ENCODE results near the gene PGAM2.

PGAM2 gene

DNA sequence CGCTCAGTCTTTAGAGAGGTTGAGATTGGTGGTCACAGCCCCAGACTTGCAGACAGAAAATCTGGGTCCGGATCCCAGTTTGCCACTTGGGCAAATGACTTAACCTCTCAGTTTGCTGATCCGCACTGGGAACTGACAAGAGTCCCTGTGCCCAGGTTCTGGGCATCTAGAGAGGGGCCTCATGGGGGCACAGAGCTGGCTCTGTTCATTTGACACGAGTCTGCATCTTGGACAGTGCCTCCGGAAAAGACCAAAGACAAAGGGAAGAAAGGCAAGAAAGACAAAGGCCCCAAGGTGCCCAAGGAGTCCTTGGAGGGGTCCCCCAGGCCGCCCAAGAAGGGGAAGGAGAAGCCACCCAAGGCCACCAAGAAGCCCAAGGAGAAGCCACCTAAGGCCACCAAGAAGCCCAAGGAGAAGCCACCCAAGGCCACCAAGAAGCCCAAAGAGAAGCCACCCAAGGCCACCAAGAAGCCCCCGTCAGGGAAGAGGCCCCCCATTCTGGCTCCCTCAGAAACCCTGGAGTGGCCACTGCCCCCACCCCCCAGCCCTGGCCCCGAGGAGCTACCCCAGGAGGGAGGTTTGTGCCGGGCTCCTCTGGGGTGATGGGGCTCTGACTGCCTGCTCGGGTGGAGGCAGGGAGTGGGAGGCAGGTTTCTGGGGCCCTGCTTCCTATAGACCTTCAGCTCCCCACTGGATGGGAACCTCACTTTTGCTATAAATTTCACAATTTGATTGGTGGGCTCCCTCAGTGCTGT is 41.1 kb upstream of the PGAM2 start:
- Mint-ChIP-seq H3K36me3 (ENCODE audit: low read depth) (no peaks in the 10 kb centered on the region), H3K4me3 (peak overlapping the region; percentile 85), H3K9me3 (no peaks in the 10 kb centered on the region), H3K27me3 (peaks cover 3% of the 10 kb centered on the region), H3K4me1 (ENCODE audit: low read depth) (peaks cover 19% of the 10 kb centered on the region), H3K27ac (peak overlapping the region; percentile 54)

DNA sequence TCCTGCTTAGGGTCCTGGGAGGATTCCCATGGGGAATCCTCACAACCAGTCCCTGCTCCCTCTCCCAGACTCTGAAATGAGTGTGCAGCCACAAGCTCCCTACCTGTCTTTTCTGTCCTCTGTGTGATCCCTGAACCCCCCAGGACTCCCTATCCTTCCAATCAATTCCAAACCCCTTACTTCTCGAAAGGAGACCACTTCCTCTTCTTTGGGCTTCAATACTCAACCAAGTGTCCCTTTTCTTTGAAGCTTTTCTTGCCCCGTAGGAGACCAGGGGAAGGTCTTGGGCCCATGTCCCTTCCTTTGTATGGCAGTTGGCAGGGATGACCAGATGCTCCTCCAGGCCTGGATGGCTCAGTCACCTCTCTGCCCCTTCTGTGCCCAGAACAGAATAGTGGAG is 40.5 kb upstream of the PGAM2 start:
- Mint-ChIP-seq H3K4me1 (ENCODE audit: low read depth) (peaks cover 19% of the 10 kb centered on the region), H3K9me3 (no peaks in the 10 kb centered on the region), H3K27ac (peak overlapping the region; percentile 54), H3K4me3 (peak overlapping the region; percentile 85), H3K27me3 (peaks cover 3% of the 10 kb centered on the region), H3K36me3 (ENCODE audit: low read depth) (no peaks in the 10 kb centered on the region)

DNA sequence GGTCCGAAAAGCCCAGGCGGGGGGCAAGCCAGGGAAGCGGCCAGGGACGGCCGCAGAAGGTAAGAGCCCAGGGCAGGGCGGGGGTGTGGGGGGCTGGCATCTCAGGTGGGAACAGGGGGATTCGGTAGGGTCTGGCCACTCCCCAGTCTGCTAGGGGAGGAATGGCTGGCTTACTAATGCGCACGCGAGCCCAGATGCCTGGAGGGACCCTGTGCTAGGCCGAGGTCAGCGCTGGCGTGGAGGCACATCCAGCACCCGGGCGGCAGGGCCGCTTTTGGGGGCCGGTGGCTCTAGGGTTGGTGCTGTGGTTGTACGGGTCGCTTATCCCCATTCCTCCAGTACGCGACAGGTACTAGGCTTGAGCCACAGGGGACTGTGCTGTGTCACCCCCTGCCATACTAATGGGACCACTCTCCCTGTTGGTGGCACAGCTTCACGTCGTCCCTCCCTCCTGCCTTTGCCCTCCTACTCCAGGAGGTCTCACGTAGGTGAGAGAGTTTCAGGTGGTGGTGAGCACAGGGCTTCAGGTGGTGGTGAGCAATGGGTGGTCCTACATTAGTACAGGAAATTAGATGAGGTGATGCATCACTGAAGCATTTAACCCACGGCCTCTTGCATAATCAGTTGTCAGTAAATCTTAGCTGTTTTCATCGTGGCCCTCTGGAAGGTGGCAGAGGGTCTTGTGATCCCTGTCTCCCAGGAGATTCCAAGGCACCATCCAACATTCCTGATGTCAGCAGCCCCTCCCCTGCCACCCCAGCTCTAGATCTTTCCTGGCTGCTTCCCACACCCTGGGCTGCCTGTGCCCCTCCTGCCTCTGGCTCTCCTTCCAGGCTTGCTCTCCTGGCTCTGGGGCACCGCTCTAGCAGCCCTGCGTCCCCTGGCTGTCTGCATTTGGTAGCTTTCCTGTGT is 39.7 kb upstream of the PGAM2 start:
- Mint-ChIP-seq H3K27me3 (peaks cover 3% of the 10 kb centered on the region), H3K27ac (peak overlapping the region; percentile 67)

DNA sequence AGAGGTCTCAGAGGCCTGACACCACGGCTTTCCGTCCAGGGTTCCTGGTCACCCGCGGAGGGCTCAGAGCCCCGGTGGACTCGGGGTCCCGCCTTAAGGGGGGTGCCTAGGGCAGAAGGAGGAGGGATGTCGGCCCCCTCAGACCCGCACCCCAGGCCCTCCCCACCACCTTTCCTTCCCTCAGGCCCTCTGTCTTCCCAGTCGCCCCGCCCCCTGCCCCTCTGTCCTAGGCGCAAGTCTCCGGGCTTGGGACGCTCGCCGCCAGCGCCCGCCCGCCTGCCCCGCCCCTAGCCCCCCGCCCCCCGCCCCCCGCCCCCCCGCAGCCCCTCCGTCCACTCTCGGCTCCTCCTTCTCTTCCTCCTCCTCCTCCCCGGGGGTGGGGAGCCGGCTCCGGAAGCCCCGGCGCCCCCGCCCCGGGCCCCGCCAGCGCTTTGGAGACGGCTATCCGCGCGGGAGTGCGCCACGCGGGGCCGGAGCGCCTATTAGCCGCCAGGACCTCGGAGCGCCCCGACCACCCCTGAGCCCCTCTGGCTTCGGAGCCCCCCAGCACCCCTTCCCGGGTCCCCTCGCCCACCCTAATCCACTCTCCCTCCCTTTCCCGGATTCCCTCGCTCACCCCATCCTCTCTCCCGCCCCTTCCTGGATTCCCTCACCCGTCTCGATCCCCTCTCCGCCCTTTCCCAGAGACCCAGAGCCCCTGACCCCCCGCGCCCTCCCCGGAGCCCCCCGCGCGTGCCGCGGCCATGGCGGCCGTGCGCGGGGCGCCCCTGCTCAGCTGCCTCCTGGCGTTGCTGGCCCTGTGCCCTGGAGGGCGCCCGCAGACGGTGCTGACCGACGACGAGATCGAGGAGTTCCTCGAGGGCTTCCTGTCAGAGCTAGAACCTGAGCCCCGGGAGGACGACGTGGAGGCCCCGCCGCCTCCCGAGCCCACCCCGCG is 38.8 kb upstream of the PGAM2 start, which contains the start of gene AEBP1:
Gene AEBP1, plus strand, starts transcription at position 423 of the 937 bp plus-strand sequence. Its CDS starts 321 bp downstream, at position 744.
- H3K27me3 Mint-ChIP-seq = peaks cover 3% of the 10 kb centered on the region
- H3K27ac Mint-ChIP-seq = peak within 1 kb of the TSS; percentile 67
- H3K4me3 Mint-ChIP-seq = peak within 1 kb of the TSS; percentile 85
- H3K4me1 Mint-ChIP-seq (ENCODE audit: low read depth) = peaks cover 19% of the 10 kb centered on the region
- no peaks in the 10 kb centered on the region for H3K36me3 Mint-ChIP-seq (ENCODE audit: low read depth)
- H3K9me3 Mint-ChIP-seq = no peaks in the 10 kb centered on the region

More for the DNA sequence above, 39.7 kb upstream of the PGAM2 start:
- H3K36me3 Mint-ChIP-seq (ENCODE audit: low read depth) = no peaks in the 10 kb centered on the region
- peaks cover 19% of the 10 kb centered on the region for H3K4me1 Mint-ChIP-seq (ENCODE audit: low read depth)
- H3K9me3 Mint-ChIP-seq = no peaks in the 10 kb centered on the region
- H3K4me3 Mint-ChIP-seq = peak overlapping the region; percentile 85

DNA sequence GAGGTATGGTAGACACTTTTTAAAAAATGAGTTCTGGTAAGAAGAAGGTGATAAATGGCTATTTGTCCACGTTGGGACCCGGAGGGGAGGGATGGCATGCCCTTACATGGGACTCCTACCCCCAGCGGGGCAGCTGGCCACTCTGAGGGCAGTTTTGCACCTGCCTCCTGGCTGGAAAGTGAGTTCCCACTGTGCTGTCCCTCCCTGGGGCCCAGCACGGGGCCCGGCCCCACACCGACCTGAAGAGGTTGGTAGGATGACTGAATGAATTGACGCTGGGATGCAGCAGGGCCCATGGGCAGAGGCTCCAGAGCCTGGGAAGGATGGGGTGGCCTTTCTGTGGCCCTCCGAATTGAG is 38.2 kb upstream of the PGAM2 start:
- Mint-ChIP-seq H3K4me1 (ENCODE audit: low read depth) (peaks cover 19% of the 10 kb centered on the region), H3K27ac (no peak overlapping the region), H3K4me3 (peak overlapping the region; percentile 66)

DNA sequence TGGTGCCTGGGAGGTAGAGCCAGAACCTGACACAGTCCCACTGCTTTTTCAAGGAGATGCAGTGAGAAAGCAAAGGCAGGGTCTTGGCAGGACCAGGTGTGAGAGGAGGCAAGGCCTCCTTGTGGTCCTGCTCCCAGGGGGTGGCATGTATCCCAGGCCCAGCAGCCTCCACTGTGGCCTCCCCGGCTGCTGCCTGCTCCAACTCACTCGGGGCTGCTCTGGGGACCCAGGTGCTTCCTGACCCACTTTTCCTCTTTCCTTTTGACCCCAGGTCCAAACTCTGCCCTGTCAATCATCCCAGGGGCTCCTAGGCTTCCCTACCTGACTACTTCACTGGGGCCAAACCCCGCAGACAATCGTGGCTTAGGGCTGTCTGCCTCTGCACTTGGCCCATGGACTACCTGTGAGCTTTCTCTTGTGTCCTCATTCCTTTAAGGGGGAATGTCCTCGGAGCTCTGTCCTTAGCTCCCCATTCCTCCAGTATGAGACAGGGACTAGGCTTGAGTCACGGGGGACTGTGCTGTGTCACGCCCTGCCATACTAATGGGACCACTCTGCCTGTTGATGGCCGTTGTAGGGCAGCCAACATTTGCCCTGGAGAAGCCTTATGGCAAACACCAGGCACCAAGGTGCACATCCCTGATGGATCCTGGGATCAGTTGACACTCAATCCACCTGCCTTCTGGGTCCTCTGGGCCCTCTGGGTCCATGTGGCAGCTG is 37.6 kb upstream of the PGAM2 start:
- peak overlapping the region; percentile 2 for H3K27ac Mint-ChIP-seq
- H3K27me3 Mint-ChIP-seq = peaks cover 3% of the 10 kb centered on the region
- peak overlapping the region; percentile 66 for H3K4me3 Mint-ChIP-seq
- H3K36me3 Mint-ChIP-seq (ENCODE audit: low read depth) = no peaks in the 10 kb centered on the region
- H3K4me1 Mint-ChIP-seq (ENCODE audit: low read depth) = peaks cover 20% of the 10 kb centered on the region
- H3K9me3 Mint-ChIP-seq = no peaks in the 10 kb centered on the region

More for the DNA sequence above, 38.2 kb upstream of the PGAM2 start:
- Mint-ChIP-seq H3K27me3 (peaks cover 3% of the 10 kb centered on the region), H3K36me3 (ENCODE audit: low read depth) (no peaks in the 10 kb centered on the region), H3K9me3 (no peaks in the 10 kb centered on the region)

DNA sequence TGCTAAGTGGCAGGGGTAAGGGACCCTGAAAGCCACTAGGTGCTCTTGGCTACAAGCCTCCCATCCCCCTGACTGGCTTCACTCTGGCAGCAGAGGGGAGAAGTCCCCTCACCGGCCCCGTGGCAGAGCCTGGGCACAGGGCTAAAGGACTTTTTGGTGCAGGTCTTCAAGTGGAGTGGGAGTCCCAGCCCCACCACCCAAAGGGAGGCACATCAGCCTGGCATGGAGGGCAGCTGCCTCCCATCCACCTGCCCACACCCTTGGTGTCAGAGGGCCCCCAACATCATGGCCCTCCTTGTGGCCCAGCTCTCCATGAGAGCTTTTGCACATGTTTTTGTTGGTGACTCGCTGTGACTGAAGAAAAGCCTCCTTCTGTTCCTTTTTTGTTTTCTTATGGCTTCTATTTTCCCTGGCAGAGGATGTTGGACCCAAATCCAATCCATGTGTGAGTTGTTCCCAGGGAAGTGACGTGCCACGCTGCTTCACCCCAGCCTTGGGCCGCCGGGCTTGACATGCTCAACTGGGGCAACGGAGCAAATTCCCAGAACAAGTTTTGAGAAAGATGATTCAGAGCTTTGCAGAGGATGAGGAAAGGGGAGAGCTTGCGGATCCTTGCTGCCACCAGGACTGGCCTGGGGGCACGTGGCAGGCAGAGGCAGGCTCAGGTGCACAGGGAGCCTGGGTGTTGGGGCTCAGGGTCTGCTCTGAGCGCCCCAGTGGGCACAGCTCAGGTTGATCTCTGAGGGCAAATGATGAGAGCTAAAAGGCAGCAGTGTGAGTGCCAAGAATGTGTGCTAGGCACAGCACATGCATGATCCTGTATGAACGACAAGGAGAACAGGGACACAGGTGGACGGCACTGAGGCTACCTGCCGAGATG is 36.8 kb upstream of the PGAM2 start:
- Mint-ChIP-seq H3K4me1 (ENCODE audit: low read depth) (peaks cover 28% of the 10 kb centered on the region), H3K9me3 (no peaks in the 10 kb centered on the region), H3K4me3 (no peak overlapping the region), H3K36me3 (ENCODE audit: low read depth) (no peaks in the 10 kb centered on the region), H3K27me3 (peaks cover 3% of the 10 kb centered on the region), H3K27ac (no peak overlapping the region)

DNA sequence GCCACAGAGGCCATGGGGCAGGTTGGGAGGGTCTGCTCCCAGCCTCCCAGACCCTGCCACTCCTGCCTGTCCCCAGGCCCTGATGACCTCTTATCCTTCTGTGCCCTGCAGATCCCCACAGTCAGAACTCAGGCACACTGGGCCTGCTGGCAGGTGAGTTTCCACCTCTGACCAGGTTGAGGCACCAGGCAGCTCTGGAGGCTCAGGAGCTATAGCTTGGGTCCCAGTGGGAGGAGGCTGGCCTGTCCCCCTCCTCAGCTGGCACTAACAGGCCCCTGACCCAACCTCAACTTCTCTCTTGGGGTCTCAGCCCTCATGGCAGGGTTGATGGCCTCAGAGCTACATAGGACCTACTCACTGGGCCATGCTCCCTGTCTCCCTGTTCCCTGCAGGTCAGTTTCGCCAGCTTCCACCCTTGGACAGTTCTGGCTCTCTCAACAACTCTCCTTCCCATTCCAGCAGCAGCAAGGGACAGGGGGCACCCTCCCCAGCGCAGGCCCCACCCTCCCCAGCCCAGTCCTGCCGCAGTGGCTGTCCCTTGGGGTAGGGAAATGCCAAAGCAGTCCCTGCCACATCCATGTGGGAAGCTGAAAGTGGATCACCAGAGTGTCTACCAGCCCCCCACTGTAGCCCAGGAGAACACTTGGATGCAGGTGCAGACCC is 36.1 kb upstream of the PGAM2 start:
- no peaks in the 10 kb centered on the region for H3K36me3 Mint-ChIP-seq (ENCODE audit: low read depth)
- peaks cover 35% of the 10 kb centered on the region for H3K4me1 Mint-ChIP-seq (ENCODE audit: low read depth)

DNA sequence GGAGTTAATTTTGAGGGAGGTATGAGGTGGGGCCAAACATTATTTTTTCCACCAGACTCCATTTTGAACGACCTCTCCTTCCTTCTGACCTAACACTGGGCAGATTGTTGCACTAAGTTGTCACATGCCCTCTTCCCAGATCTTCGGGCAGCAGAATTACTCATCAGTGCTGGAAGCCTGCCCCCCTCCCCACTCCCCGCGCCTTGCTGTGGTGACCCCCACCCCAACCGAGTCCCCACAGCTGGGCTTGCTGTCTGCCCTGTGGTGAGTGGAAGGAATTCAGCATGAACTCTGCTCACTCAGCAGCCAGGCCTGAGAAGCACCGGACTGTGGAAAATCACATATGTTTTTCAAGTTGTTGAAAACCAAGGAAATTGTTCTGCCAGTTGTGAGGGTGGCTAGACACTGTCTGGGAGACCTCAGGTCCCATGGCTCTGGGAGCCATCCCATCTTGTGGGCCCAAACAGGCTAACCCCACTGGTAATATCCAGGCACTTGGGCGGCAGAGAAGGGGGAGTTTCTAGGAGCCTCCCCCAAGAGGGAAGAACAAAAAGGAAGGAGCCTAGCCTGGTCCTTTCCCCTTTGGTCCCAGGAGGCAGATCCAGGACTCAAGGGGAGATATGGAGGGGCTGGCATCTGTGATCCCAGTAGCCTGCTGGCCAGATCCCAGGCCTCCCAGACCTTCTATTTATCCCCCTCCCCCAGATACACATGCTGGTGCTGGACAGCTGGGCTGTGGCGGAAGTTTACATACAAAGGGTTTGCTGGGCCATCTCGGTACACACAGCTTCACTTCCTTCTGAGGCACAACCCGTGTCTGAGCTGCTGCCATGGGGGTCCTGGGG is 35.3 kb upstream of the PGAM2 start:
- H3K27ac Mint-ChIP-seq = no peak overlapping the region
- peaks cover 28% of the 10 kb centered on the region for H3K4me1 Mint-ChIP-seq (ENCODE audit: low read depth)
- H3K4me3 Mint-ChIP-seq = no peak overlapping the region
- no peaks in the 10 kb centered on the region for H3K9me3 Mint-ChIP-seq
- H3K27me3 Mint-ChIP-seq = peaks cover 3% of the 10 kb centered on the region
- H3K36me3 Mint-ChIP-seq (ENCODE audit: low read depth) = no peaks in the 10 kb centered on the region

More for the DNA sequence above, 36.1 kb upstream of the PGAM2 start:
- no peak overlapping the region for H3K27ac Mint-ChIP-seq
- H3K9me3 Mint-ChIP-seq = no peaks in the 10 kb centered on the region
- H3K27me3 Mint-ChIP-seq = peaks cover 3% of the 10 kb centered on the region
- H3K4me3 Mint-ChIP-seq = no peak overlapping the region

DNA sequence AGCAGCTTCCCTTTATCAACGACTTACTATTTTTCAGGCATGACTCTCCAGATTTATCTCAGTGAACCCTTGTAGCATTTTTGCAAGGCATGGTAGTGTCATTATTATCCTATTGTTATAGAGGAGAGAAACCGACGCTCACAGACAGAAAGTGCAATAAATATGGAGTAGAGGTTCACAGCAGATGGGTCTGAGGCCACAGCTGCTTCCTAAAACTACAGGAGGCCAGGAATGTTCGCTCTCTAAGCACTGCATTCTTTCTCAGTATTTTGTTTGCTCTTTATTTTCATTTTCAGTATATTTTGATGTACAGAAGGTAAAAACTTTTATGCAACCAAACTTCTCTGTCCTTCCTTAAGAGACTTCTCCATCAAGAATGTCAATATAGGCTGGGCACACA is 34.3 kb upstream of the PGAM2 start:
- H3K4me3 Mint-ChIP-seq = no peak overlapping the region
- H3K9me3 Mint-ChIP-seq = no peaks in the 10 kb centered on the region
- H3K27me3 Mint-ChIP-seq = peaks cover 3% of the 10 kb centered on the region
- H3K27ac Mint-ChIP-seq = no peak overlapping the region
- H3K4me1 Mint-ChIP-seq (ENCODE audit: low read depth) = peaks cover 24% of the 10 kb centered on the region
- no peaks in the 10 kb centered on the region for H3K36me3 Mint-ChIP-seq (ENCODE audit: low read depth)

DNA sequence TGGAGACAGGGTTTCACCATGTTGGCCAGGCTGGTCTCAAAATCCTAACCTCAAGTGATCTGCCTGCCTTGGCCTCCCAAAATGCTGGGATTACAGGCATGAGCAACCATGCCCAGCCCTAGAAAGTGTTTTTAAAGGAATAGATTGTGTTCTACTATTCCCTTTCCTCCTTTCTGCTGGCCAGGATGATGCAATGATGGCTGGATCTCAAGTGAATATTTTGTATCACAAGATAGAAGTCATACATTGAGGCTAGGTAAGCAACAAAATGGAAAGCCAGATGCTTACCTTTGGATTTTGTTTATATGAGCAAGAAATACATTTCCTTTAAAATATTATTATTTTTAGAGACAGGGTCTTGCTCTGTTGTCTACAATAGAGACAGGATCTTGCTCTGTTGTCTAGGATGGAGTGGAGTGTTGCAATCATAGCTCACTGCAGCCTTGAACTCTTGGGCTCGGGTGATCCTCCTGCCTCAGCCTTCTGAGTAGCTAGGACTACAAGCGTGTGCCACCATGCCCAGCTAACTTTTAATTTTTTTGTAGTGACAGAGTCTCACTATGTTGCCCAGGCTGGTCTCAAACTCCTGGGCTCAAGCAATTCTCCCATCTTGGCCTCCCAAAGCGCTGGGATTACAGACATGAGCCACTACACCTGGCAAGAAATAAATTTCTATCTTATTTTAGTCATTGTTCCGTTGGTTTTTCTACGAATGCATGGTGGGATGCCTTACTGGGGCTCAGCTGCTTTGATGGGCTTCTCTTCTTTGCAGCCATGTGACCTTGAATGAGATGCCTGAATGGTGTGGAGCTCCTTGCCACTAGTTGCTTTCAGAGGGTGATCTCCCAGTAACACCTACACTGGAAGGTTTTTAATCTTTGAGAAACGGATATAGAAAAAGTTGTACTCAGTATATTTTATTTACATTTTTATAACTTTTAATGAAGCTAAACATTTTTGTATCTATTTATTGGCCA is 33.0 kb upstream of the PGAM2 start:
- Mint-ChIP-seq H3K4me3 (no peak overlapping the region), H3K27ac (no peak overlapping the region), H3K36me3 (ENCODE audit: low read depth) (no peaks in the 10 kb centered on the region), H3K27me3 (peaks cover 2% of the 10 kb centered on the region), H3K9me3 (no peaks in the 10 kb centered on the region), H3K4me1 (ENCODE audit: low read depth) (peaks cover 23% of the 10 kb centered on the region)
